HT-29 (cell line): ENCODE data around the gene BPIFB1. TPM values are rescaled to one million over a fixed set of nuclear protein-coding genes. Genes with fewer than 3 reads are reported as not detected.

Experiments used
- DNase-seq: peaks from one replicate; pipeline ENCODE4 v3.0.0-alpha.2; 2015; ENCODE audit warnings: low spot score
- total RNA-seq: library from RNA; depleted of rRNA; stranded (reverse); fragments of >200 nt; shearing (Covaris generic); gene quantifications from 2 replicates; pipeline ENCODE4 v1.2.3, GENCODE V29; 2014; rRNA removed

BPIFB1 gene
- total RNA-seq: not detected in 2 replicates

GRCh38 chr20:33282991-33283555 is at the start of gene BPIFB1:
TSS of gene BPIFB1 (plus strand) at chr20:33283214. CDS start at chr20:33286074, 2,860 bp downstream.
- DNase-seq: no peak

GRCh38 chr20:33234050-33234449 is 49.0 kb upstream of the BPIFB1 start:
- no peak for DNase-seq

GRCh38 chr20:33235696-33236095 is 47.3 kb upstream of the BPIFB1 start, which contains the start of gene BPIFA1:
TSS of gene BPIFA1 (plus strand) at chr20:33235996. CDS start at chr20:33237712, 1,716 bp downstream.
- no peak for DNase-seq

GRCh38 chr20:33236351-33236750 is 46.7 kb upstream of the BPIFB1 start:
- no peak for DNase-seq

- no peak for DNase-seq
These were observed 45.0 kb upstream of the BPIFB1 start for GRCh38 chr20:33237989-33238388.

GRCh38 chr20:33239418-33239817 is 43.6 kb upstream of the BPIFB1 start:
- no peak for DNase-seq

- no peak for DNase-seq
These were observed 42.9 kb upstream of the BPIFB1 start for GRCh38 chr20:33239979-33240736.

- no peak for DNase-seq
These were observed 42.1 kb upstream of the BPIFB1 start for GRCh38 chr20:33240923-33241322.

- DNase-seq: no peak
These were observed 40.5 kb upstream of the BPIFB1 start for GRCh38 chr20:33242319-33243100.

GRCh38 chr20:33246077-33246476 is 36.9 kb upstream of the BPIFB1 start:
- no peak for DNase-seq

- DNase-seq: no peak
These were observed 33.6 kb upstream of the BPIFB1 start for GRCh38 chr20:33249456-33249855.

GRCh38 chr20:33250666-33251065 is 32.3 kb upstream of the BPIFB1 start:
- no peak for DNase-seq

- no peak for DNase-seq
These were observed 31.5 kb upstream of the BPIFB1 start for GRCh38 chr20:33251496-33251895.

GRCh38 chr20:33252460-33252859 is 30.6 kb upstream of the BPIFB1 start:
- no peak for DNase-seq

- DNase-seq: no peak
These were observed 28.0 kb upstream of the BPIFB1 start for GRCh38 chr20:33255005-33255404.

- no peak for DNase-seq
These were observed 25.8 kb upstream of the BPIFB1 start for GRCh38 chr20:33257237-33257636.

GRCh38 chr20:33259371-33259770 is 23.6 kb upstream of the BPIFB1 start:
- DNase-seq: no peak

- DNase-seq: no peak
These were observed 21.5 kb upstream of the BPIFB1 start for GRCh38 chr20:33261465-33261864.

- peak; percentile 77 for DNase-seq
These were observed 20.4 kb upstream of the BPIFB1 start for GRCh38 chr20:33262658-33263065.

GRCh38 chr20:33263784-33264183 is 19.2 kb upstream of the BPIFB1 start:
- DNase-seq: no peak

- no peak for DNase-seq
These were observed 15.3 kb upstream of the BPIFB1 start for GRCh38 chr20:33267701-33268100.

GRCh38 chr20:33272155-33272873 is 10.7 kb upstream of the BPIFB1 start:
- no peak for DNase-seq
